Fibroblast of gingiva (primary cell): Measurements from ENCODE around the gene NOL3.

ENCODE experiments used
- DNase-seq: peaks from one replicate; pipeline ENCODE4 v3.0.0-alpha.2; 2011; ENCODE audit warnings: low read depth

The NOL3 gene

DNA sequence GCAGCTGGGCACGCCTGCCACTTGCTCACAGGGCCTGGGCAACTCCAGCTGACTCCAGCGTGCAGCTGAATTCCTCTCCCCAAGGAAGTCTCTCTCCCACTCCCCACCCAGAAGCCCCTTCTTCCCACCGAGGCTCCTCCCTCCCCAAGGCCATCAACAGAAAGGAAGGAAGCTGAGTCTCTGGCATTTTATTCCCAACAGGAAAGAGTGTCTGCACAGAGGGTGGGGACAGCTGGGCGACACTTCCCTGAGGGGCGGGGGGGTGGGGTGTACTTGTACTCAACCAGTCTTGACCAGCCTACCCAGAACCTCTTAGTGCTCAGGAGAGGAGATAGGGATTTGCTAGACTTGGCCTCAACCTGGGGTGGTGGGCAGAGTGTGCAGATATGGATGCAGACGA lies 19.7 kb downstream of the NOL3 start, which contains the start of gene EXOC3L1:
Gene EXOC3L1 (minus strand): TSS at position 96 of the 400 bp plus-strand sequence. CDS start 460 bp downstream, outside the sequence.
- no peak for DNase-seq

DNA sequence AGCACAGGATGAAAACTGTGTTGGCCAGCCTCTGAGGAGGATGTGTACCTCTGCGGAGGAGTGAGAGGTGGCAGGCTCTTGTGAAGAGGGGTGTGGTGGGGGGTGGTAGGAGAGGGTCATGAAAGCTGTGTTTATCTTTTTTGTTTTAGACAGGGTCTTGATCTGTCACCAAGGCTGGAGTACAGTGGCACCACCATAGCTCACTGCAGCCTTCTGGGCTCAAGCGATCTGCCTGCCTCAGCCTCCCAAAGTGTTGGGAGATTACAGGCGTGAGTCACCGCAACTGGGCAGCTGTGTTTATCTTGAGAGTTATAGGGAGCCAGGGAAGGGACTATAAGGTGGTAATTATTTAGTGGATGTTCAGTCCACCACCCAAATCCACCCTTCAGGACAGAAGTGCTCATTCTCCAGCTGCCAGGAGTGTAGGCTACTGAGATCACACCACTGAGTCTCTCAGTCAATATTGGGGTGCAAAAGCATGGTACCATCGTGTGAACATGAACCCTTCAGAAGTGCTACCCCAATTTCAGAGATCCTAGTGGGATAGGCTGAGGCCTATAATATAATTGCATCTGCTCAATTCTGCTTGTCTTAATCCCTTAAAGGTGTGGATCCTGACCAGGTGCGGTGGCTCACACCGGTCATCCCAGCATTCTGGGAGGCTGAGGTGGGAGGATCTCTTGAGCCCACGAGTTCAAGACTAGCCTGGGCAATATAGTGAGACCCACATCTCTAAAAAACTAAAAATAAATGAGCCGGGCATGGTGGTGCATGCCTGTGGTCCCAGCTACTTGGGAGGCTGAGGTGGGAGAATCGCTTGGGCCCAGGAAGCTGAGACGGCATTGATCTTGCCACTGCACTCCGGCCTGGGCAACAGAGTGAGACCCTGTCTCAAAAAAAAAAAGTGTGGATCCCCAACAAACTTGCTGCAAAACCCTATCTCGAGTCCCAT lies 20.4 kb downstream of the NOL3 start:
- DNase-seq = no peak

DNA sequence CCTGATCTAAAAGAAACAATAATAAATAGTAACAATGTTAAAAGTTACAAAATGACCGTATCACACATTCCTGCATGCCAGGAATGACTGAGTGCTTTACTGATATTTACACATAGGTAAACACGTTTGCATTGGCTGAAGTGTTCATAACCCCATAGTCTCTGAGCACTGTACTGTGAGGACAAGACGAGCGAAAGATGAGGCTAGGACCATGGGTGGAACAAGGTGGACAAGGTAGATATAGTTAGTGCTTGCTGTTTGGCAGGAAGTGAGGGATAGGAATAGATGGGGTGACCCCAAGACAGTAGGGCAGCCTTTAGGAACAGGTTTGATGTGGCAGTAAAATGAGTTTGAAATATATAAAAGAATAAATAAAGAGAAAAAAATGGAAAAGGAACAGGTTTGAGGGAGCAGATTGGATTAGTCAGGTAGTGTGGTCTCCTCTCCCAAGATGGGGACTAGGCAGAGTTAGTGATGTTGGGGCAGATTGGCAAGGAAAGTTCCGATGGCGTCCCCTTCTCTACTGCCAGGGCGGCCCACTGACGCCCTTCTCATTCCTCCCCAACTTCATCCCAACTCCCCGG lies 21.2 kb downstream of the NOL3 start:
- no peak for DNase-seq

DNA sequence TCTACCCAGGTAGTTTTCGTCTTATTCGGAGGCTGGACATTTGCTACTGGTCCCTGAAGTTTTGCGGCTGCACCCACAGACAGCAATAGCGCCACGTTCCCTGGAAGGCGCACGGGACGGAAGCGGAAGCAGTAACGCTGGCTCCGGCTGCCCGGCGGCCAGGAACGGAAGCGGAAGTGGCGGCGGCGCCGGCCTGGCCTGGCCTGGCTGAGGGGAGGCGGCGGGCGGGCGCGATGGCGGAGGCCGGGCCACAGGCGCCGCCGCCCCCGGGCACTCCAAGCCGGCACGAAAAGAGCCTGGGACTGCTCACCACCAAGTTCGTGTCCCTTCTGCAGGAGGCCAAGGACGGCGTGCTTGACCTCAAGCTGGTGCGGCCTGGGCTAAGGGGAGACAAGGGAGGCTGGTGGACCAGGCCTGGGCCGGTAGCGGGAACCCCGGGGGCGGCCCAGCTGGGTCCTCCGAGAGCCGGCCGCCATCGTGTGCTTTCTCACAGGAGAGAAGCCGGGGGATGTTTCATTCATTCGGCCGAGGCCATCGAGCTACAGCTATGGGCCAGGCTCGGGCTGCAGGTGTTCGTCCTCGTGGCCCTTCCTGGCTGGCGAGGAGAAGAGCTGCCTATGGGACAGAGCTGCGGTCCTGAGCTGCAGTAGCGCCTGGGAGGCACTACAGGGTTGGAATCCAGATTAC lies 21.8 kb downstream of the NOL3 start, which contains the start of gene E2F4:
Gene E2F4 (plus strand): TSS at position 161 of the 687 bp plus-strand sequence. CDS start 73 bp downstream, at position 234.
- peak; percentile 90 for DNase-seq

DNA sequence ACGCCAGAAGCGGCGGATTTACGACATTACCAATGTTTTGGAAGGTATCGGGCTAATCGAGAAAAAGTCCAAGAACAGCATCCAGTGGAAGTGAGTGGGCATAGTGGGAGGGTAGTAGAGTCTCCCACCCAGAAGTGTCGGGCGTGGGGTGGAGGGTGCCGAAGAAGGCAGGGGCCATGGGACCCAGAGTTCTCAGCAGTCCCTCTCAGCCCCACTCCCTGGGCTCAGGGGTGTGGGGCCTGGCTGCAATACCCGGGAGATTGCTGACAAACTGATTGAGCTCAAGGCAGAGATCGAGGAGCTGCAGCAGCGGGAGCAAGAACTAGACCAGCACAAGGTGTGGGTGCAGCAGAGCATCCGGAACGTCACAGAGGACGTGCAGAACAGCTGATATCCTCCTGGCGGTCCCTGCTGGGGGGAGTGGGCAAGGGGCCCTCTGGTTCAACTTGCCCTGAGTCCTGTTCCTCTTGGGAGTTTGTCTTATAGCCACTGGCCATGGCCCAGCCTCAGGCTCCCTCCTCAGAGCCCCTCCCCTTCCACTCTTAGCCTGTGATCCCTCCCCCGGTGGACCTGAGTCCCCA lies 22.5 kb downstream of the NOL3 start:
- DNase-seq = no peak

DNA sequence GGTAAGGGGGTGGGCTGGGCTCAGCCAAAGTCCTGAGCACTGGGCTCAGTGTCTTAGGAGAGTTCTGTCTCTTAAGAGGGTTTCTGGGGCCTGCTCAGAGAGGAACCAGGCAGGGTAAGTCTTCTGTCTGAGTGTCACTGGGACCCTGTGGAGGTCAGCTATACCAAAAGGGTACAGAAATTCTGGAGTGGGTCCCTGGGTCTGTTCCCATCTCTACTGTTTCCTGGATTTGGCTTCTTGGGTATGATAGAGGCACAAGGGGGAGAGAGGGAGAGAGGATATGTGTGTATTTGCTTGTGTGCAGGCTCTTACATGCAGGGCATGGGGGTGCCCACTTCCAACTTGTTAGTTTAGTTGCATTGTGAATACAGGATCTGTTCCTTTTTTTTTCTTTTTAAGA lies 23.2 kb downstream of the NOL3 start:
- DNase-seq = no peak

DNA sequence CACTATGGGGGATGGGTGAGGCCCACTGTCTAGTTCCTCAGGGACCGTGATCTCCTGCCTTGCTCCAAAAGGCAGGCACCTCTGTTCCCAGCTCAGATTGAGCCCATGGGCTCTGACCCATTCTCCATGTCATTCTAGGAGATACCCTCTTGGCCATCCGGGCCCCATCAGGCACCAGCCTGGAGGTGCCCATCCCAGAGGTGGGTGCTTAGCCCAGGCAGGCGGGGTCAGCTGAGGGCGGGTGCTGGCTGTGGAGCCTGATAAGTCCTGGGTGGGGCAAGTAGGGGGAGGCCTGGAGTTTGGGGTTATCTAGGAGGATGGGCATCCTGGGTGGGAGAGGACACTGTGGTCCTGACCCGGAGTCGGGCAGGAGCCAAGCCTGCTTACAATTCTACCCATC lies 23.9 kb downstream of the NOL3 start:
- DNase-seq = no peak

DNA sequence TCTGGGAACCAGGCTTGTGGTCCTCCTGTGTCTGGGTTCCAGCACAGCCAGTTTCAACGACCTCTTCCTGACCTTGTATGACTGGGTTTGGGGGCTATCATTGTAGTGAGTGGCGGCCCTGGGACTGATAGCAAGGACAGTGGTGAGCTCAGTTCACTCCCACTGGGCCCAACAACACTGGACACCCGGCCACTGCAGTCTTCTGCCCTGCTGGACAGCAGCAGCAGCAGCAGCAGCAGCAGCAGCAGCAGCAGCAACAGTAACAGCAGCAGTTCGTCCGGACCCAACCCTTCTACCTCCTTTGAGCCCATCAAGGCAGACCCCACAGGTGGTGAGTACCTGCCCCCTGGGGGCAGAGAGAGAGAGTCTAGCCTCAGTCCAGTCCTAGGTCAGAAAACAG lies 25.3 kb downstream of the NOL3 start:
- no peak for DNase-seq

DNA sequence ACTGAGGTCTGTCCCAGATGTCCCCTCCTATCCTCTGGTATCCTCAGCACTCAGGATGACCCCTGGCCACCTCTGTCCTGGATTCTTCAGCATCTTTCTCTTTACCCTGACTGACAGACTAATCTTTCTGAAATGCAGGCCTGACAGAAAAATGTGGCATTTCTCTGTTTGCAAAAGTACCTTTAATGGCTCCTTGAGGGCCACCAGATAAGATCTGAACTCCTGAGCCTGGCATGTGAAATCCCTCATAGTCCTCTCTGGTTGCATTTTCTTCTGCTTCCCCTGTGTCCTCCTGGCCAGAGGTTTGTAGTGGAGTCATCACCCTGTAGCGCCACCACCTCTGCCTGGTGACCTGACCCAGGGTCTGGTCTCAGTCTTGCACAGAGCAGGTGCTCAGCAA lies 26.5 kb downstream of the NOL3 start:
- no peak for DNase-seq

DNA sequence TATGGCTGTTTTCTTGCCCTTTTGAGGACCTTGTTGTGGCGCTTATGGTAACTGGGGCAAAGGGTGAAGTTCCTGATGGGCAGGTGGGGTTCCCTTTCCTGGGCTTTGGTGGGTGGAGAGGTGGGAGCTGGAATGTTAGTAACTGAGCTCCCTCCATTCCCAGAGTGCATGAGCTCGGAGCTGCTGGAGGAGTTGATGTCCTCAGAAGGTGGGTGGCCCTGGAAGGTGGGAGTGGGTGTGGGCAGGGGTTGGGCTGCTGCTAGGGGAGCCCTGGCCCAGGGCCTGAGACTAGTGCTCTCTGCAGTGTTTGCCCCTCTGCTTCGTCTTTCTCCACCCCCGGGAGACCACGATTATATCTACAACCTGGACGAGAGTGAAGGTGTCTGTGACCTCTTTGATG lies 27.4 kb downstream of the NOL3 start:
- no peak for DNase-seq

DNA sequence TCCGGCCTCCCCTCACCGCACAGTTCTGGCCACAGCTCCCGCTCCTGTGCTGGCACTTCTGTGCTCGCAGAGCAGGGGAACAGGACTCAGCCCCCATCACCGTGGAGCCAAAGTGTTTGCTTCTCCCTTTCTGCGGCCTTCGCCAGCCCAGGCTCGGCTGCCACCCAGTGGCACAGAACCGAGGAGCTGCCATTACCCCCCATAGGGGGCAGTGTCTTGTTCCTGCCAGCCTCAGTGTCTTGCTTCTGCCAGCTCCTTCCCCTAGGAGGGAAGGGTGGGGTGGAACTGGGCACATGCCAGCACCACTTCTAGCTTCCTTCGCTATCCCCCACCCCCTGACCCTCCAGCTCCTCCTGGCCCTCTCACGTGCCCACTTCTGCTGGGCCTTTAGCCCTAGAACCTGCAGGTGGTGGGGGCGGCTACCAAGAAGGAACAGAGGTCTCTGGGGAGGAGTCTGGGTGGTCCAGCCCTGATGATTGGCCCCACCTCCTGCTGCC lies 27.9 kb downstream of the NOL3 start:
- peak; percentile 60 for DNase-seq

DNA sequence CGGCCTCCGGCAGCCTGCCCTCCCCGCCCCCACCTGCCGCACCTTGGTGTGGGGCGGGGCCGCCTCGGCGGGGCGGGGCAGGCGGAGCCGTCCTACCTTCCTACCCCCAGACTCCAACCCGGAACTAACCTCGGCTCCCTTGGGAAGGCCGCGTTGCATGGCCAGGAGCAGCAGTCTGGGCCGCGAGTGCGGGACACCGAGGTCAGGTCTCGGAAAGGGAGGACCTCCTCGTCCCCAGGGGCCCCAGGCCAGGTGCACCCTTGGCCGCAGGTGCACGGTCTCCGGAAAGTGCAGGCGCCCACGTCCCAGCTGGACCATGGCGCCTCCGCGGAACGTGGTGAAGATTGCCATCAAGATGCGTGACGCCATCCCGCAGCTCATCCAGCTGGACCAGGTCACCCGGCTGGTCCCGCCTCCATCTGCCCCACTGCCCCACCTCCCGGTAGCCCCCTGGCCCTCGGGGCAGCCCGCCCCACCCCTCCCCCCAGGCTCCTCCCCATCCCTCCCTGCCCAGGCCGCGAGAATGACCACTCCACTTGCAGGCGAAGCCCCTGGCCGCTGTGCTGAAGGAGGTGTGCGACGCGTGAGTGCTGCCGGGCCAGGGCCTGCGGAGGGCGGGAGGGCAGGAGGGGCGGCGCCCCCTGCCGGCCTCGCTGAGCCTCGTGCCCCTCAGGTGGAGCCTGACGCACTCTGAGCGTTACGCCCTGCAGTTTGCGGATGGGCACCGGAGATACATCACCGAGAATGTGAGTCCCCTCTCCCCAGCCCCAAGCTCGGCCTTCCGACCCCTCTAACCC lies 28.9 kb downstream of the NOL3 start, which contains the start of gene ELMO3:
Gene ELMO3 (plus strand): TSS at position 121 of the 797 bp plus-strand sequence. CDS start 196 bp downstream, at position 317.
- DNase-seq = no peak

DNA sequence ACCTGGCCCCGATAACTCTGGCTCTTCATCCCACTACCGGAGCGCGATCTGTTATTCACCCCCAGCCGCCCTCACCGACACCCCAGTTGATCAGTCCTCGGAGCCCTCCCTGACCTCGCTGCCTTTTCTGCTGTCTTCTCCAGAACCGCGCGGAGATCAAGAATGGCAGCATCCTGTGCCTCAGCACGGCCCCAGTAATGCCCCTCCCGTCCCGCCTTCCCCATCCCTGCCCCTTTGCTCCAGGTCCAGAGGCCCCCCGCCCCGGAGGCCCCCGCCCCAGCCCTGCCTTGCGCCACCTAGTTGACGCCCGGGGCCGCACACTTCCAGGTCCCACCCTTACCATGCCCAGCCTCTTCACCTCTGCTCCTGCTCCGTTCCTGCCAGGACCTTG lies 29.5 kb downstream of the NOL3 start:
- DNase-seq = no peak

DNA sequence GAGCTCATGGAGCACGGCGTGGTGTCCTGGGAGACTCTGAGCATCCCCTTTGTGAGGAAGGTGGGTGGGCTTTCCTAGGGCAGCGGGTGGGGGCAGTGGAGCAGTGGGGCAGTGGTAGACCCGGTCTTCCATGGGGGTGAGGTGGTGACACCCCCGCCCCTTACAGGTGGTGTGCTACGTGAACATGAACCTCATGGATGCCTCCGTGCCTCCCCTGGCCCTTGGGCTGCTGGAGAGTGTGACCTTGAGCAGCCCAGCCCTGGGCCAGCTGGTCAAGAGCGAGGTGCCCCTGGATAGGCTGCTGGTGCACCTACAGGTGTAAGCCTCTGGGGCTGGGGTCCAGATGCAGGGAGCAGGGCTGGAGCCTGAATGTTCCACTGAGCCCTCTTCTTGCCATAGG lies 30.2 kb downstream of the NOL3 start:
- DNase-seq = no peak

DNA sequence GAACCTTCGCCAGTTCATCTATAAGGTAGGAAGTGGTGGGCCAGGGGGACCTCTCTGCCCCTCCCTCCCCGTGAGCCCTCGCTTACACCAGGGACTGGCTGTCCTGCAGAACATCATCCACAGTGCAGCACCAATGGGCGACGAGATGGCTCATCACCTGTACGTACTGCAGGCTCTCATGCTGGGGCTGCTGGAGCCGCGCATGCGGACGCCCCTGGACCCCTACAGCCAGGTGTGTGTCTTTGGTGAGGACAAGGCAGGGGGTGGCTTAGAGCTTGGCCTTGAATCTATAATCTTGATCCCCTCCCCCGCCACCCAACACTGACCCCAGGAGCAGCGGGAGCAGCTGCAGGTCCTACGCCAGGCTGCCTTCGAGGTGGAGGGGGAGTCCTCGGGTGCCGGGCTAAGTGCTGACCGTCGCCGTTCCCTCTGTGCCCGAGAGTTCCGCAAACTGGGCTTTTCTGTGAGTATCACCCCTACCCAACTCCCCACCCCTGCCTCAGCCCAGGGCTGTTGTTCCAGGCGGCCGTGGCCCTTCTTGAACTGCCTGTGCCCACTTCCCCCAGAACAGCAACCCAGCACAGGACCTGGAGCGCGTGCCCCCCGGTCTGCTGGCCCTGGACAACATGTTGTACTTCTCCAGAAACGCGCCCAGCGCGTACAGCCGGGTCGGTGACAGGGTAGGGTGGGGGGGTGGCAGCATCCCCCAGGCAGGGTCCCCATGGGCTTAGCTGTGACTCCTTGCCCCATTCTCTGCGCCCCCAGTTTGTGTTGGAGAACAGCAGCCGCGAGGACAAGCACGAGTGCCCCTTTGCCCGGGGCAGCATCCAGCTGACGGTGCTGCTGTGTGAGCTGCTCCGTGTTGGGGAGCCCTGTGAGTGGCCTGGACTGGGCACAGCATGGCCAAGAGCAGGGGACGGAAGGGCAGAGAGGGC lies 31.3 kb downstream of the NOL3 start:
- no peak for DNase-seq

DNA sequence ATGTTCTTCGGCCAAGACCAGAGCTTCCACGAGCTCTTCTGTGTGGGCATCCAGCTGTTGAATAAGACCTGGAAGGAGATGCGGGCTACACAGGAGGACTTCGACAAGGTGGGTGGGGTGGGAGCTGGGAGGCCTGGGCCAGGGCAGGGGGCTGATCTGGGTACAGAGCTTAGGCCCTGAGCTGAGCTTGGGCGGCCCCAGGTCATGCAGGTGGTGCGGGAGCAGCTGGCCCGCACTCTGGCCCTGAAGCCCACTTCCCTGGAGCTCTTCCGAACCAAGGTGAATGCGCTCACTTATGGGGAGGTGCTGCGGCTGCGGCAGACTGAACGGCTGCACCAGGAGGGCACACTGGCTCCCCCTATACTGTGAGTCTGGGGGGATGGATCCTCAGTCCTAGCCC lies 32.1 kb downstream of the NOL3 start:
- no peak for DNase-seq

DNA sequence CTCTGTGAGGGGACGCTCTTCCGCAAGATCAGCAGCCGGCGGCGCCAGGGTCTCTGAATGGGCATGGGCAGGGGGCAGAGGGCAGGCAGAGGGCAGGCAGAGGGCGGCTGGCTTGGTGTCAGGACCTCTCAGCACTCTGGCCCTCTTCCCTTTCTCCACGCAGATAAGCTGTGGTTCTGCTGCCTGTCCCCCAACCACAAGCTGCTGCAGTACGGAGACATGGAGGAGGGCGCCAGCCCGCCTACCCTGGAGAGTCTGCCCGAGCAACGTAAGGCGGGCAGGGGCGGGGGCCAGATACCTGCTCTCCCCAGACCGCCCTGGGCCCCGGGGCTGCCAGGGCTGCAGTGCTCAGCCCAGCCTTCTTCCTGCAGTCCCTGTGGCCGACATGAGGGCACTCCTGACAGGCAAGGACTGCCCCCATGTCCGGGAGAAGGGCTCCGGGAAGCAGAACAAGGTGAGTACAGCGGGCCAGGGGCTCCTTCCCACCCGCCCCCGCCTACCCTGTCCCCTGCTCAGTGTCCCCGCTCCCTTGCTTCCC lies 32.7 kb downstream of the NOL3 start:
- no peak for DNase-seq

DNA sequence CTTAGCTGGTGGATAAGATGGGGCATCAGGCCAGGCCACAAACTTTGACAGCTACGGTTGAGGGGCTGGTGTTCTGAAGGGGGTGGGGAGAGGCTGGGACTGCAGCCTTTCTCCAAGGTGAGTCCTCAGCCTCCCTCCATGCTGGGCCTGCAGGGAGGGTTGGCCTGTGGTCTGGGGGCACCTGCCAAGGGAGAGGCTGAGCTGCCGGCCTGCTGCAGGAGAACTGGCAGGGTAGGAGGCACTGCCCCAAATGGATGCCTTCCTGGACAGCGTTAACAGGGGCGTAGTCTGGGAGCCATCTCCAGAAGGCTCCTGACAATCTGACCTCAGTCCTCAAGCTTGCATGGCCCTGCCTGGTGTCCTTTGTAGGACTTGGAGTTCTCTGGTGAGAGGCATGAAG lies 33.7 kb downstream of the NOL3 start:
- no peak for DNase-seq

DNA sequence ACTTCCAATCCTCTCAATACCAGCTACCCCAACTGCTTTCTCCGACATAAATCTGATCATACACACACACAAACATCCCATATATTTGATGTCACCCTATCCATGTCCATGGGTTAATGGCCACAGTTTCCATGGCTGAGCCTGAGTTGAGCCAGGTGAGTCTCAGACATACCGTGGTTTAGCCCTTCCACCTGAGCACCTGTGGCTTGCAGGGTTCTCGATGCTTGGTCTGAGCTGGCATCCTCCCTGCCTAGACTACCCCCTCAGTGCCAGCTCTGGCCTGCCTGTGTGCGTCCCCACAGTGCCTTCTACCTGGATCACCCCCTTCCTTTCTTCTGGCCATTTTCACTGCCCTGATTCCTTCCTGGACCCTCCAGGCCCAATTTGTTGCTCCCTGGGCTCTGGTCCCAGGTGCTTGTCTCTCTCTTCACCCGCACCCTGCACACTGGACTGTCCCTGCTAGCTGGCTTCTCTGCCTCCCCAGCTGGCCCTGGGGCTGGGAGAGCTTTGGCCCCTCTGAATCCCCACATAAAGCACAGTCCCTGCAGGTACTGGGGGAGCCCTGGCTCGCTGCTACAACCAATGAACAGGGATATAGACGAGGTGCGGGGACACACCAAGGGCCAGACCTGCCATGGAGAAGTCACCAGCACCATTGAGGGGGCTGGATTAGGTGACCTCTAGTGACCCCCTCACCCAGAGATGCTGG lies 35.9 kb downstream of the NOL3 start:
- no peak for DNase-seq
